ENCODE data around the gene PDZD11.
"Not testable (repeated sequence)": the region's sequence is repeated elsewhere in the genome, so short reads cannot be mapped to it uniquely, and the experiment has no call there.

PDZD11 gene

GRCh38 chrX:70257423-70258288 is 32.1 kb downstream of the PDZD11 start:
- no peak for DNase-seq (ENCODE audit: low read depth)

- no peak for DNase-seq (ENCODE audit: low read depth)
Observed at GRCh38 chrX:70255452-70255851, 34.3 kb downstream of the PDZD11 start.

GRCh38 chrX:70254909-70255308 is 34.8 kb downstream of the PDZD11 start:
- no peak for DNase-seq (ENCODE audit: low read depth)

GRCh38 chrX:70254063-70254400 is 35.7 kb downstream of the PDZD11 start:
- no peak for DNase-seq (ENCODE audit: low read depth)

- no peak for DNase-seq (ENCODE audit: low read depth)
Observed at GRCh38 chrX:70253377-70254062, 36.2 kb downstream of the PDZD11 start.

- no peak for DNase-seq (ENCODE audit: low read depth)
Observed at GRCh38 chrX:70252491-70252890, 37.2 kb downstream of the PDZD11 start.

GRCh38 chrX:70247252-70247651 is 42.5 kb downstream of the PDZD11 start:
- no peak for DNase-seq (ENCODE audit: low read depth)

GRCh38 chrX:70244881-70245280 is 44.8 kb downstream of the PDZD11 start:
- no peak for DNase-seq (ENCODE audit: low read depth)

GRCh38 chrX:70243601-70244000 is 46.1 kb downstream of the PDZD11 start:
- DNase-seq (ENCODE audit: low read depth) = not testable (repeated sequence)

- DNase-seq (ENCODE audit: low read depth) = no peak
Observed at GRCh38 chrX:70241501-70241900, 48.2 kb downstream of the PDZD11 start.

GRCh38 chrX:70240751-70241150 is 49.0 kb downstream of the PDZD11 start:
- DNase-seq (ENCODE audit: low read depth) = no peak

All from activated T-helper 9 cell treated with anti-CD3 and anti-CD28 coated beads, Interleukin-2, amount 50 U/mL, for 16 hours (primary cell).